ENCODE results near the gene CHST4. TPM values are rescaled to one million over a fixed set of nuclear protein-coding genes. Genes with fewer than 3 reads are reported as not detected.

CHST4 gene
- total RNA-seq, 1 experiment from 2014 or later, result 9.9 TPM

DNA sequence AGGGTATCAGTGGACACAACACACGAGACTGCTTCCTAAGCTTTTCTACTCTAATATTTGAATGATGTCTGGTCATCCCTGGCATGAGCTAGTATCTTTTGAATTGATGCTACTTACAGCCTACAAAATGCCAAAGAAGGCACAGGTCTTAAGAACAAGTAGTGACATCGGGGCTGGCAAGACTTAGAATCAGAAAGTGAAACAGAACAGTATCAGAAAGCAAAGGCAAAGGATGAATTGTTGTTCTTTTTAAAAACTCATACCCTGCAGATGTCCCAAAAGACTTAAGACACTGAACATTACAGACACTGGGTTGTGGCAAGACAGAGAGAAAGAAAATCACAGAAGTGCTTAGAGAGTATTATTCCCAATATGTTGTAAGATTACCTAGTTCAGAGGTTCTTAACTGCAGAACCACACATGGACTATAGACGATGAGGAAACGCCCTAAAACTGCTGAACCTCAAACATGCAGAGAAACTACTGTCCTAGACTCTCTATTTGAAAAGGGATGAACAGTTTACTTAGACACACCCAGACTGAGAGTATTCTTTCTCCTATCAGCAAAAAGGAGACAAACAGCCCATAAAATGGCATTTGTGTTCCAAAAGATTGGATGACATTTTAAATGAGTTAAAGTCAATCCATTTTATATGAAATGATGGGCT, 49.6 kb upstream of the CHST4 start:
- no peak for DNase-seq (ENCODE audit: low spot score)
- H3K27ac Mint-ChIP-seq, result no peak overlapping the region
- TF ChIP-seq ZSCAN18 (CRISPR knock-in tag; IDR thresholded peaks at IDR 0.05) (no peak), SP1 (CRISPR knock-in tag; conservative IDR thresholded peaks at IDR 0.05) (no peak), ZNF671 (CRISPR knock-in tag; IDR thresholded peaks at IDR 0.05) (no peak), PRRX2 (CRISPR knock-in tag; IDR thresholded peaks at IDR 0.05) (no peak), JUN (CRISPR knock-in tag; IDR thresholded peaks at IDR 0.05) (no peak), ZNF423 (CRISPR knock-in tag; IDR thresholded peaks at IDR 0.05) (no peak), MAX (CRISPR knock-in tag; IDR thresholded peaks at IDR 0.05) (no peak), TEAD1 (CRISPR knock-in tag; IDR thresholded peaks at IDR 0.05) (no peak), ESRRA (CRISPR knock-in tag; IDR thresholded peaks at IDR 0.05; ENCODE audit: borderline replicate concordance) (no peak), JAZF1 (CRISPR knock-in tag; IDR thresholded peaks at IDR 0.05) (no peak), SMAD3 (CRISPR knock-in tag; IDR thresholded peaks at IDR 0.05; ENCODE audit: borderline replicate concordance) (no peak)
- TF ChIP-seq, protein P1, sequence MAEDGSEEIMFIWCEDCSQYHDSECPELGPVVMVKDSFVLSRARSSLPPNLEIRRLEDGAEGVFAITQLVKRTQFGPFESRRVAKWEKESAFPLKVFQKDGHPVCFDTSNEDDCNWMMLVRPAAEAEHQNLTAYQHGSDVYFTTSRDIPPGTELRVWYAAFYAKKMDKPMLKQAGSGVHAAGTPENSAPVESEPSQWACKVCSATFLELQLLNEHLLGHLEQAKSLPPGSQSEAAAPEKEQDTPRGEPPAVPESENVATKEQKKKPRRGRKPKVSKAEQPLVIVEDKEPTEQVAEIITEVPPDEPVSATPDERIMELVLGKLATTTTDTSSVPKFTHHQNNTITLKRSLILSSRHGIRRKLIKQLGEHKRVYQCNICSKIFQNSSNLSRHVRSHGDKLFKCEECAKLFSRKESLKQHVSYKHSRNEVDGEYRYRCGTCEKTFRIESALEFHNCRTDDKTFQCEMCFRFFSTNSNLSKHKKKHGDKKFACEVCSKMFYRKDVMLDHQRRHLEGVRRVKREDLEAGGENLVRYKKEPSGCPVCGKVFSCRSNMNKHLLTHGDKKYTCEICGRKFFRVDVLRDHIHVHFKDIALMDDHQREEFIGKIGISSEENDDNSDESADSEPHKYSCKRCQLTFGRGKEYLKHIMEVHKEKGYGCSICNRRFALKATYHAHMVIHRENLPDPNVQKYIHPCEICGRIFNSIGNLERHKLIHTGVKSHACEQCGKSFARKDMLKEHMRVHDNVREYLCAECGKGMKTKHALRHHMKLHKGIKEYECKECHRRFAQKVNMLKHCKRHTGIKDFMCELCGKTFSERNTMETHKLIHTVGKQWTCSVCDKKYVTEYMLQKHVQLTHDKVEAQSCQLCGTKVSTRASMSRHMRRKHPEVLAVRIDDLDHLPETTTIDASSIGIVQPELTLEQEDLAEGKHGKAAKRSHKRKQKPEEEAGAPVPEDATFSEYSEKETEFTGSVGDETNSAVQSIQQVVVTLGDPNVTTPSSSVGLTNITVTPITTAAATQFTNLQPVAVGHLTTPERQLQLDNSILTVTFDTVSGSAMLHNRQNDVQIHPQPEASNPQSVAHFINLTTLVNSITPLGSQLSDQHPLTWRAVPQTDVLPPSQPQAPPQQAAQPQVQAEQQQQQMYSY (CRISPR knock-in tag; IDR thresholded peaks at IDR 0.05), result no peak
- TF ChIP-seq, protein P2, sequence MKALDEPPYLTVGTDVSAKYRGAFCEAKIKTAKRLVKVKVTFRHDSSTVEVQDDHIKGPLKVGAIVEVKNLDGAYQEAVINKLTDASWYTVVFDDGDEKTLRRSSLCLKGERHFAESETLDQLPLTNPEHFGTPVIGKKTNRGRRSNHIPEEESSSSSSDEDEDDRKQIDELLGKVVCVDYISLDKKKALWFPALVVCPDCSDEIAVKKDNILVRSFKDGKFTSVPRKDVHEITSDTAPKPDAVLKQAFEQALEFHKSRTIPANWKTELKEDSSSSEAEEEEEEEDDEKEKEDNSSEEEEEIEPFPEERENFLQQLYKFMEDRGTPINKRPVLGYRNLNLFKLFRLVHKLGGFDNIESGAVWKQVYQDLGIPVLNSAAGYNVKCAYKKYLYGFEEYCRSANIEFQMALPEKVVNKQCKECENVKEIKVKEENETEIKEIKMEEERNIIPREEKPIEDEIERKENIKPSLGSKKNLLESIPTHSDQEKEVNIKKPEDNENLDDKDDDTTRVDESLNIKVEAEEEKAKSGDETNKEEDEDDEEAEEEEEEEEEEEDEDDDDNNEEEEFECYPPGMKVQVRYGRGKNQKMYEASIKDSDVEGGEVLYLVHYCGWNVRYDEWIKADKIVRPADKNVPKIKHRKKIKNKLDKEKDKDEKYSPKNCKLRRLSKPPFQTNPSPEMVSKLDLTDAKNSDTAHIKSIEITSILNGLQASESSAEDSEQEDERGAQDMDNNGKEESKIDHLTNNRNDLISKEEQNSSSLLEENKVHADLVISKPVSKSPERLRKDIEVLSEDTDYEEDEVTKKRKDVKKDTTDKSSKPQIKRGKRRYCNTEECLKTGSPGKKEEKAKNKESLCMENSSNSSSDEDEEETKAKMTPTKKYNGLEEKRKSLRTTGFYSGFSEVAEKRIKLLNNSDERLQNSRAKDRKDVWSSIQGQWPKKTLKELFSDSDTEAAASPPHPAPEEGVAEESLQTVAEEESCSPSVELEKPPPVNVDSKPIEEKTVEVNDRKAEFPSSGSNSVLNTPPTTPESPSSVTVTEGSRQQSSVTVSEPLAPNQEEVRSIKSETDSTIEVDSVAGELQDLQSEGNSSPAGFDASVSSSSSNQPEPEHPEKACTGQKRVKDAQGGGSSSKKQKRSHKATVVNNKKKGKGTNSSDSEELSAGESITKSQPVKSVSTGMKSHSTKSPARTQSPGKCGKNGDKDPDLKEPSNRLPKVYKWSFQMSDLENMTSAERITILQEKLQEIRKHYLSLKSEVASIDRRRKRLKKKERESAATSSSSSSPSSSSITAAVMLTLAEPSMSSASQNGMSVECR (CRISPR knock-in tag; IDR thresholded peaks at IDR 0.05; ENCODE audit: borderline replicate concordance), result no peak
- TF ChIP-seq, protein P3, sequence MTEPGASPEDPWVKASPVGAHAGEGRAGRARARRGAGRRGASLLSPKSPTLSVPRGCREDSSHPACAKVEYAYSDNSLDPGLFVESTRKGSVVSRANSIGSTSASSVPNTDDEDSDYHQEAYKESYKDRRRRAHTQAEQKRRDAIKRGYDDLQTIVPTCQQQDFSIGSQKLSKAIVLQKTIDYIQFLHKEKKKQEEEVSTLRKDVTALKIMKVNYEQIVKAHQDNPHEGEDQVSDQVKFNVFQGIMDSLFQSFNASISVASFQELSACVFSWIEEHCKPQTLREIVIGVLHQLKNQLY (CRISPR knock-in tag; IDR thresholded peaks at IDR 0.05), result no peak
- TF ChIP-seq, protein P4, sequence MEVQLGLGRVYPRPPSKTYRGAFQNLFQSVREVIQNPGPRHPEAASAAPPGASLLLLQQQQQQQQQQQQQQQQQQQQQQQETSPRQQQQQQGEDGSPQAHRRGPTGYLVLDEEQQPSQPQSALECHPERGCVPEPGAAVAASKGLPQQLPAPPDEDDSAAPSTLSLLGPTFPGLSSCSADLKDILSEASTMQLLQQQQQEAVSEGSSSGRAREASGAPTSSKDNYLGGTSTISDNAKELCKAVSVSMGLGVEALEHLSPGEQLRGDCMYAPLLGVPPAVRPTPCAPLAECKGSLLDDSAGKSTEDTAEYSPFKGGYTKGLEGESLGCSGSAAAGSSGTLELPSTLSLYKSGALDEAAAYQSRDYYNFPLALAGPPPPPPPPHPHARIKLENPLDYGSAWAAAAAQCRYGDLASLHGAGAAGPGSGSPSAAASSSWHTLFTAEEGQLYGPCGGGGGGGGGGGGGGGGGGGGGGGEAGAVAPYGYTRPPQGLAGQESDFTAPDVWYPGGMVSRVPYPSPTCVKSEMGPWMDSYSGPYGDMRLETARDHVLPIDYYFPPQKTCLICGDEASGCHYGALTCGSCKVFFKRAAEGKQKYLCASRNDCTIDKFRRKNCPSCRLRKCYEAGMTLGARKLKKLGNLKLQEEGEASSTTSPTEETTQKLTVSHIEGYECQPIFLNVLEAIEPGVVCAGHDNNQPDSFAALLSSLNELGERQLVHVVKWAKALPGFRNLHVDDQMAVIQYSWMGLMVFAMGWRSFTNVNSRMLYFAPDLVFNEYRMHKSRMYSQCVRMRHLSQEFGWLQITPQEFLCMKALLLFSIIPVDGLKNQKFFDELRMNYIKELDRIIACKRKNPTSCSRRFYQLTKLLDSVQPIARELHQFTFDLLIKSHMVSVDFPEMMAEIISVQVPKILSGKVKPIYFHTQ (CRISPR knock-in tag; IDR thresholded peaks at IDR 0.05), result no peak
- TF ChIP-seq, protein P5, sequence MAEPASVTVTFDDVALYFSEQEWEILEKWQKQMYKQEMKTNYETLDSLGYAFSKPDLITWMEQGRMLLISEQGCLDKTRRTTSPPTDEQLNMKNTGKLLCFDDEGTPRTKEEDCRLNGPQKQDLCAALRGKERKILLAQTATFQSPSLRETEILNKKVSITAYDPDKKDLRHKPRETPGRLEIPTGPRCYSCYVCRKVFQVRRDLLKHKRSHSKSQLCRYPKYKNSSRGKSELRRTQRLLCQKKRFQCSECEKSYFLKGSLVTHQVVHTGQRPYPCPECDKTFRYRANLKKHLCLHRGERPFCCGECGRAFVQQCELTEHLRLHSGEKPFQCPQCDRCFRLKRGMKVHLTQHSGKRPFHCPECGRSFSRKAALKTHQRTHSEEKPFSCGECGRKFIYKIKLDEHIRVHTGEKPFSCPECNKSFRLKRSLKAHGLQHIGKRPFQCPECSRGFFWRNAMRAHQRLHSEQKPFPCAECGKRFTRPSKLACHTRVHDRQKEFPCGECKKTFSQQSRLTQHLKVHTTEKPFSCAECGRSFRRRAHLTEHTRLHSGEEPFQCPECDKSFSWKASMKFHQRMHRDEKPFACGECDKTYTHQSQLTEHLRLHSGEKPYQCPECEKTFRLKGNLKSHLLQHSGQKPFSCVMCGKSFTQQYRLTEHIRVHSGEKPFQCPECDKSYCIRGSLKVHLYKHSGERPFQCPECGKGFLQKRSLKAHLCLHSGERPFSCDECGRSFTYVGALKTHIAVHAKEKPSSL (CRISPR knock-in tag; conservative IDR thresholded peaks at IDR 0.05), result no peak
- TF ChIP-seq, protein P6, sequence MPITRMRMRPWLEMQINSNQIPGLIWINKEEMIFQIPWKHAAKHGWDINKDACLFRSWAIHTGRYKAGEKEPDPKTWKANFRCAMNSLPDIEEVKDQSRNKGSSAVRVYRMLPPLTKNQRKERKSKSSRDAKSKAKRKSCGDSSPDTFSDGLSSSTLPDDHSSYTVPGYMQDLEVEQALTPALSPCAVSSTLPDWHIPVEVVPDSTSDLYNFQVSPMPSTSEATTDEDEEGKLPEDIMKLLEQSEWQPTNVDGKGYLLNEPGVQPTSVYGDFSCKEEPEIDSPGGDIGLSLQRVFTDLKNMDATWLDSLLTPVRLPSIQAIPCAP (CRISPR knock-in tag; IDR thresholded peaks at IDR 0.05), result no peak
- TF ChIP-seq, protein P7, sequence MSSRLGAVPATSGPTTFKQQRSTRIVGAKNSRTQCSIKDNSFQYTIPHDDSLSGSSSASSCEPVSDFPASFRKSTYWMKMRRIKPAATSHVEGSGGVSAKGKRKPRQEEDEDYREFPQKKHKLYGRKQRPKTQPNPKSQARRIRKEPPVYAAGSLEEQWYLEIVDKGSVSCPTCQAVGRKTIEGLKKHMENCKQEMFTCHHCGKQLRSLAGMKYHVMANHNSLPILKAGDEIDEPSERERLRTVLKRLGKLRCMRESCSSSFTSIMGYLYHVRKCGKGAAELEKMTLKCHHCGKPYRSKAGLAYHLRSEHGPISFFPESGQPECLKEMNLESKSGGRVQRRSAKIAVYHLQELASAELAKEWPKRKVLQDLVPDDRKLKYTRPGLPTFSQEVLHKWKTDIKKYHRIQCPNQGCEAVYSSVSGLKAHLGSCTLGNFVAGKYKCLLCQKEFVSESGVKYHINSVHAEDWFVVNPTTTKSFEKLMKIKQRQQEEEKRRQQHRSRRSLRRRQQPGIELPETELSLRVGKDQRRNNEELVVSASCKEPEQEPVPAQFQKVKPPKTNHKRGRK (CRISPR knock-in tag; IDR thresholded peaks at IDR 0.05; ENCODE audit: borderline replicate concordance), result no peak
- CTCF ChIA-PET, result interaction anchor here (0.6 to 1.3 kb wide), 2 partner anchors 23 to 90 kb away, joined by 4 to 5 read pairs; no protein-coding TSS in a partner anchor
- no peaks in the 10 kb centered on the region for H3K36me3 Mint-ChIP-seq
- H3K9me3 Mint-ChIP-seq, result no peaks in the 10 kb centered on the region
- H3K27me3 Mint-ChIP-seq (ENCODE audit: low read depth), result no peaks in the 10 kb centered on the region; the same call in 1 of the 2 replicates
- POLR2A ChIA-PET, result no interaction called here
- no peak overlapping the region for H3K4me3 Mint-ChIP-seq
- no peak for ATAC-seq
- H3K4me1 Mint-ChIP-seq, result no peaks in the 10 kb centered on the region

Data from WTC11 (cell line).